K562 (cell line): ENCODE results near the gene PHETA1.

Experiments used
- CTCF ChIP-seq, 3 experiments: IDR thresholded peaks in 2 of 3; conservative IDR thresholded peaks in 1 of 3; 2 replicates each; pipeline ENCODE4 v1.5.1; 2011 to 2012; ENCODE audit warnings: low read length in 3 of 3, mild to moderate bottlenecking in 3 of 3, control low read depth in 2 of 3, improper control_type of control experiment in 1 of 3, inconsistent platforms in 1 of 3, low read depth in 1 of 3, mixed read lengths in 1 of 3, moderate library complexity in 1 of 3; ENCODE audit not compliant: insufficient read depth in 2 of 3
- KDM1A ChIP-seq, 2 experiments: fragments of 450-650 bp; IDR thresholded peaks; 2 replicates each; pipeline ENCODE4 v1.6.1; 2016; ENCODE audit warnings: mild to moderate bottlenecking in 2 of 2
- MEIS2 ChIP-seq: fragments of 450-650 bp; IDR thresholded peaks from 2 replicates; pipeline ENCODE4 v1.6.1; 2014; ENCODE audit warnings: mild to moderate bottlenecking; ENCODE audit not compliant: partially characterized antibody
- PREB ChIP-seq: sonication (generic); formaldehyde crosslinking; IDR thresholded peaks from 2 replicates; pipeline ENCODE4 v1.8.1; 2023; ENCODE audit warnings: mild to moderate bottlenecking, missing genetic modification reagents
- TFE3 ChIP-seq: fragments of 450-650 bp; formaldehyde crosslinking; IDR thresholded peaks from 2 replicates; pipeline ENCODE4 v1.4.0; 2020; ENCODE audit warnings: mild to moderate bottlenecking, mixed read lengths
- ZFP30 ChIP-seq: fragments of 250-450 bp; sonication (Bioruptor Pico); IDR thresholded peaks from 2 replicates; pipeline ENCODE4 v1.8.0; 2022; ENCODE audit warnings: moderate library complexity, mild to moderate bottlenecking, inconsistent platforms, borderline replicate concordance

GRCh38 chr12:111405859-111406473 is 37.1 kb upstream of the PHETA1 start, which contains the start of gene SH2B3:
- TF ChIP-seq TFE3 (CRISPR knock-in tag) (no peak), KDM1A (IDR thresholded peaks at IDR 0.05) (no peak), ZFP30 (CRISPR knock-in tag) (no peak), CTCF (IDR thresholded peaks at IDR 0.05 in 2 of 3, conservative IDR thresholded peaks at IDR 0.05 in 1 of 3; ENCODE audit: insufficient read depth in 2 of 3, low read depth in 1 of 3, low read length in 3 of 3) (no peak), MEIS2 (no peak), PREB (CRISPR knock-in tag) (0 out of 2 replicates have a peak, but pooled peaks have one; percentile 72)
